ENCODE measurements around the gene DROSHA. TPM values are rescaled to one million over a fixed set of nuclear protein-coding genes. Genes with fewer than 3 reads are reported as not detected.

Gene DROSHA
- total and polyA plus RNA-seq, 7 donors, result 18.2 to 50.5 (median 29.2) TPM

- Histone ChIP-seq H3K4me3 (no peak overlapping the region), H3K27ac (no peak overlapping the region), H3K4me1 (no peaks in the 10 kb centered on the region), H3K9me3 (no peaks in the 10 kb centered on the region), H3K36me3 (ENCODE audit: insufficient read depth in 1 of 2, low read depth in 1 of 2) (peaks cover 8 to 84% of the 10 kb centered on the region in 2 donors), H3K27me3 (ENCODE audit: insufficient read depth in 3 of 3, low read length in 2 of 3) (no peaks in the 10 kb centered on the region)
- DNase-seq, result no peak
- TF ChIP-seq CTCF (IDR thresholded peaks at IDR 0.05), result no peak
- WGBS, 3 donors, result 90 to 97% (median 91%) methylated on average over 2 of the region's 2 CpGs
- intact Hi-C loops (cut with DNase I), result no loop called here
- no peak for ATAC-seq
Measured at GRCh38 chr5:31415960-31416359, 115.9 kb downstream of the DROSHA start.

- DNase-seq (no peak), ATAC-seq (no peak)
- Histone ChIP-seq H3K4me1 (no peaks in the 10 kb centered on the region), H3K36me3 (ENCODE audit: insufficient read depth in 1 of 2, low read depth in 1 of 2) (peaks cover 8 to 83% of the 10 kb centered on the region in 2 donors), H3K9me3 (no peaks in the 10 kb centered on the region), H3K27ac (no peak overlapping the region), H3K4me3 (no peak overlapping the region), H3K27me3 (ENCODE audit: insufficient read depth in 3 of 3, low read length in 2 of 3) (no peaks in the 10 kb centered on the region)
- 74 to 82% (median 81%) methylated on average over 6 of the region's 6 CpGs for WGBS, 3 donors
- TF ChIP-seq CTCF (IDR thresholded peaks at IDR 0.05), result no peak
- intact Hi-C loops (cut with DNase I), result no loop called here
Measured at GRCh38 chr5:31415009-31415923, 116.6 kb downstream of the DROSHA start.

GRCh38 chr5:31413030-31413812 lies 118.7 kb downstream of the DROSHA start:
- TF ChIP-seq CTCF (IDR thresholded peaks at IDR 0.05), result no peak
- Histone ChIP-seq H3K36me3 (ENCODE audit: insufficient read depth in 1 of 2, low read depth in 1 of 2) (peaks cover 8 to 81% of the 10 kb centered on the region in 2 donors), H3K4me1 (no peaks in the 10 kb centered on the region), H3K4me3 (no peak overlapping the region), H3K27ac (no peak overlapping the region), H3K9me3 (no peaks in the 10 kb centered on the region), H3K27me3 (ENCODE audit: insufficient read depth in 3 of 3, low read length in 2 of 3) (no peaks in the 10 kb centered on the region)
- 63 to 71% (median 65%) methylated on average over 8 of the region's 8 CpGs for WGBS, 3 donors
- peak in 1 of 2 donors; percentile 14 for DNase-seq
- intact Hi-C loops (cut with DNase I), result no loop called here
- ATAC-seq, result peak in 2 of 4 donors; percentile 34 to 68

GRCh38 chr5:31412324-31412723 lies 119.6 kb downstream of the DROSHA start:
- no peaks in the 10 kb centered on the region for H3K4me1 ChIP-seq
- no peak for TF ChIP-seq CTCF (IDR thresholded peaks at IDR 0.05)
- no peak overlapping the region for H3K4me3 ChIP-seq
- no peaks in the 10 kb centered on the region for H3K27me3 ChIP-seq (ENCODE audit: insufficient read depth in 3 of 3, low read length in 2 of 3)
- no peaks in the 10 kb centered on the region for H3K9me3 ChIP-seq
- no peak for ATAC-seq
- DNase-seq, result no peak
- no peak overlapping the region for H3K27ac ChIP-seq
- 50 to 59% (median 52%) methylated on average over 1 of the region's 1 CpG for WGBS, 3 donors
- intact Hi-C loops (cut with DNase I), result no loop called here
- H3K36me3 ChIP-seq (ENCODE audit: insufficient read depth in 1 of 2, low read depth in 1 of 2), result peaks cover 4 to 80% of the 10 kb centered on the region in 2 donors
